Nephron (organoid): Measurements from ENCODE around the gene INTS3.

Experiments
- H3K27ac Mint-ChIP-seq, 3 experiments: 2 replicates each; pipeline ENCODE4 v1.8.0; 2020; ENCODE audit warnings: mixed read lengths in 3 of 3, mild to moderate bottlenecking in 2 of 3, moderate library complexity in 1 of 3
- H3K27me3 Mint-ChIP-seq: 2 replicates; pipeline ENCODE4 v1.8.0; 2021; ENCODE audit warnings: low read depth, mild to moderate bottlenecking, moderate library complexity, mixed read lengths
- H3K36me3 Mint-ChIP-seq: 2 replicates; pipeline ENCODE4 v1.8.0; 2020; ENCODE audit warnings: low read depth, mixed read lengths
- H3K4me1 Mint-ChIP-seq: 2 replicates; pipeline ENCODE4 v1.8.0; 2020; ENCODE audit warnings: mixed read lengths
- H3K4me3 Mint-ChIP-seq, 3 experiments: 2 replicates each; pipeline ENCODE4 v1.8.0; 2020; ENCODE audit warnings: mild to moderate bottlenecking in 3 of 3, mixed read lengths in 3 of 3, moderate library complexity in 2 of 3
- H3K9me3 Mint-ChIP-seq: 2 replicates; pipeline ENCODE4 v1.8.0; 2020; ENCODE audit warnings: mixed read lengths
- TF ChIP-seq, protein P1 (sequence below), 3 experiments: fragments of 200-600 bp; sonication (generic); IDR thresholded peaks; one replicate each; pipeline ENCODE4 v1.5.0; 2021; ENCODE audit warnings: antibody characterized with exemption in 3 of 3; ENCODE audit not compliant: unreplicated experiment in 3 of 3

The INTS3 gene

DNA sequence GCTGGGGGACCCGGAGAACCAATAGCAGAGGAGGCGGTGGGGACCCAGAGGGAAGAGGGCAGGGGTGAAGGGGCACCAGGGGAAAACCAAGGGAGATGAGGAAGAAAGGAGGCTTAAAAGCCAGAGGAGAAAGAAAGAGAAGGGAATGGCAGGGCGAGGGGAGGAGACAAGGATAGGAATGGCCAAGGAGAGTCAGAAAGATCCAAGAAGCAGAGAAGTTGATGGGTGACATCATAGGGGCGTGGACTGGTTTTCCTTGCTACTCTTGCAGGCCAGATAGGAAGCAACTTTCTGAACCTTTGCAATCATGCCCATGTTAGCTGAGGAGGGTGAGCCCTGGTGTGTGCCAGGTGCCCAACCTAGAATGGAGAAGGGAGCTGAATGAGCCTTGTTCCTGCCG is 44.0 kb upstream of the INTS3 start:
- H3K4me3 Mint-ChIP-seq = no peak overlapping the region
- no peaks in the 10 kb centered on the region for H3K9me3 Mint-ChIP-seq
- TF ChIP-seq, protein P1, sequence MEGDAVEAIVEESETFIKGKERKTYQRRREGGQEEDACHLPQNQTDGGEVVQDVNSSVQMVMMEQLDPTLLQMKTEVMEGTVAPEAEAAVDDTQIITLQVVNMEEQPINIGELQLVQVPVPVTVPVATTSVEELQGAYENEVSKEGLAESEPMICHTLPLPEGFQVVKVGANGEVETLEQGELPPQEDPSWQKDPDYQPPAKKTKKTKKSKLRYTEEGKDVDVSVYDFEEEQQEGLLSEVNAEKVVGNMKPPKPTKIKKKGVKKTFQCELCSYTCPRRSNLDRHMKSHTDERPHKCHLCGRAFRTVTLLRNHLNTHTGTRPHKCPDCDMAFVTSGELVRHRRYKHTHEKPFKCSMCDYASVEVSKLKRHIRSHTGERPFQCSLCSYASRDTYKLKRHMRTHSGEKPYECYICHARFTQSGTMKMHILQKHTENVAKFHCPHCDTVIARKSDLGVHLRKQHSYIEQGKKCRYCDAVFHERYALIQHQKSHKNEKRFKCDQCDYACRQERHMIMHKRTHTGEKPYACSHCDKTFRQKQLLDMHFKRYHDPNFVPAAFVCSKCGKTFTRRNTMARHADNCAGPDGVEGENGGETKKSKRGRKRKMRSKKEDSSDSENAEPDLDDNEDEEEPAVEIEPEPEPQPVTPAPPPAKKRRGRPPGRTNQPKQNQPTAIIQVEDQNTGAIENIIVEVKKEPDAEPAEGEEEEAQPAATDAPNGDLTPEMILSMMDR (IDR thresholded peaks at IDR 0.05; ENCODE audit: unreplicated experiment in 3 of 3) = no peak
- H3K36me3 Mint-ChIP-seq = peaks cover 27% of the 10 kb centered on the region
- H3K27ac Mint-ChIP-seq = no peak overlapping the region
- H3K4me1 Mint-ChIP-seq = peaks cover 5% of the 10 kb centered on the region
- peaks cover 48% of the 10 kb centered on the region for H3K27me3 Mint-ChIP-seq

DNA sequence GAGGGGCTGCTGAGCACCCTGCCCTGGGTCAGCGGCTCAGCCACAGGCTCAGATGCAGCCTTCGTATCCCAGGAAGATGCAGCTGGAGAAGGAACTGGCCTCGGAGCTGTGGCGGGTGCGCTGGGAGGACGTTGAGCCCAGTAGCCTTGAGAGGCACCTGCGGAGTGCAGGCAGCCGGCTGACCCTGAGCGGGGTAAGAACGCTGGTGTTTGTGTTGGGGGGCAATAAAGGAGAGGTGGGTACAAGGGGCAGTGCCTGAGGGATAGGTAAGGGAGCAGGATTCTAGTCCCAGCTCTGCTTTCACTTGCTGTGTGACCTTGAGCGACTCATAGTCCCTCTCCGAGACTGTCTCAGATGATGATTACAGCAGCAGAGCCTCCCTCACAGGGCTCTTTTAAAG is 43.0 kb upstream of the INTS3 start:
- peaks cover 2% of the 10 kb centered on the region for H3K4me1 Mint-ChIP-seq
- no peak overlapping the region for H3K27ac Mint-ChIP-seq
- H3K9me3 Mint-ChIP-seq = no peaks in the 10 kb centered on the region
- H3K4me3 Mint-ChIP-seq = no peak overlapping the region
- H3K36me3 Mint-ChIP-seq = peaks cover 27% of the 10 kb centered on the region
- H3K27me3 Mint-ChIP-seq = peaks cover 42% of the 10 kb centered on the region
- TF ChIP-seq, protein P1 (IDR thresholded peaks at IDR 0.05; ENCODE audit: unreplicated experiment in 3 of 3) = no peak

- peaks cover 27% of the 10 kb centered on the region for H3K36me3 Mint-ChIP-seq
- H3K27ac Mint-ChIP-seq = peak overlapping the region in 1 of 3 experiments; percentile 24
- TF ChIP-seq, protein P1 (IDR thresholded peaks at IDR 0.05; ENCODE audit: unreplicated experiment in 3 of 3) = no peak
- H3K4me1 Mint-ChIP-seq = no peaks in the 10 kb centered on the region
- H3K4me3 Mint-ChIP-seq = no peak overlapping the region
- H3K27me3 Mint-ChIP-seq = peaks cover 34% of the 10 kb centered on the region
- H3K9me3 Mint-ChIP-seq = no peaks in the 10 kb centered on the region
These were observed 42.1 kb upstream of the INTS3 start for GRCh38 chr1:153685544-153686340.

- H3K27ac Mint-ChIP-seq = no peak overlapping the region
- H3K4me3 Mint-ChIP-seq = no peak overlapping the region
- H3K9me3 Mint-ChIP-seq = no peaks in the 10 kb centered on the region
- no peaks in the 10 kb centered on the region for H3K4me1 Mint-ChIP-seq
- TF ChIP-seq, protein P1 (IDR thresholded peaks at IDR 0.05; ENCODE audit: unreplicated experiment in 3 of 3) = no peak
- H3K27me3 Mint-ChIP-seq = peaks cover 17% of the 10 kb centered on the region
- peaks cover 27% of the 10 kb centered on the region for H3K36me3 Mint-ChIP-seq
These were observed 40.3 kb upstream of the INTS3 start for GRCh38 chr1:153687346-153688125.

GRCh38 chr1:153688276-153688675 is 39.6 kb upstream of the INTS3 start:
- Mint-ChIP-seq H3K27me3 (peaks cover 10% of the 10 kb centered on the region), H3K4me1 (no peaks in the 10 kb centered on the region), H3K9me3 (no peaks in the 10 kb centered on the region), H3K36me3 (peaks cover 27% of the 10 kb centered on the region), H3K4me3 (no peak overlapping the region), H3K27ac (no peak overlapping the region)
- TF ChIP-seq, protein P1 (IDR thresholded peaks at IDR 0.05; ENCODE audit: unreplicated experiment in 3 of 3) = no peak
